Spleen (tissue), 7 donors: ENCODE data around the gene CST9L.

Source experiments
- POLR2AphosphoS5 ChIP-seq, 3 donors: sonication (generic); formaldehyde crosslinking; IDR thresholded peaks; one replicate each; pipeline ENCODE4 v1.5.1; 2017; ENCODE audit warnings: antibody characterized with exemption in 3 of 3
- TF ChIP-seq, protein P1 (sequence below), 11 experiments: fragments of 200-600 bp in 7 of 11; fragments of 450-650 bp in 4 of 11; sonication (generic) in 4 of 11; IDR thresholded peaks in 8 of 11; conservative IDR thresholded peaks in 3 of 11; 1 replicate in 7 of 11; 2 replicates in 4 of 11; pipeline versions ENCODE4 v1.4.0 to v1.8.0; 2016 to 2021; ENCODE audit warnings: antibody characterized with exemption in 11 of 11, inconsistent platforms in 4 of 11, mild to moderate bottlenecking in 1 of 11
- donor health status: DM: no; HTN: no; CAD: no; lungs with moderate emphysema.
- donor health status: DM: no; HTN: no; CAD: no.
- donor health status: DM: no; HTN: no; CAD: no.

DNA sequence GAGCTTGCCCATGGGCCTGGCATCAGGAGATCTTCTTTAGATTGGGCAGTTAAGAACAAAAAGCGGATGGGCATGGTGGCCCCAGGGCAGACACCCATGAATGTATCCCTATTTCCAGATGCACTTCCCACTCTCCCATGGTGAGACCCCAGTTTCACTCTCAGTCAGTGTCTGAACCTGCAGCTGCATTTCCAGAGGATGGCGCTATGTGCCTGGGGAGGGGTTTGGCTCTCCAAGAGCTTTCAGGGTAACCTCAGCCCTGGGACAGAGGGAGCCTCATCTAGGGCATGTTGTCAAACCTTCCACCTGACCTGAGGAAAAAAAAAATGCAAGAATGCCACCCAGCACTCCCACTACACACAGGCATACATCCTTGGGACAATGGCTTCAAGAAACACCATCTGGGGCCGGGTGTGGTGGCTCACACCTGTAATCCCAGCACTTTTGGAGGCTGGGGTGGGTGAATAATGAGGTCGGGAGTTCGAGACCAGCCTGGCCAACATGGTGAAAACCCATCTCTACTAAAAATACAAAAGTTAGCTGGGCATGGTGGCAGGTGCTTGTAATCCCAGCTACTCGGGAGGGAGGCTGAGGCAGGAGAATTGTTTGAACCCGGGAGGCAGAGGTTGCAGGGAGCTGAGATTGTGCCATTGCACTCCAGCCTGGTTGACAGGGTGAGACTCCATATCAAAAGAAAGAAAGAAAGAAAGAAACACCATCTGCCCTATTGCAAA, 1.9 kb downstream of the CST9L start:
- TF ChIP-seq, protein P1, sequence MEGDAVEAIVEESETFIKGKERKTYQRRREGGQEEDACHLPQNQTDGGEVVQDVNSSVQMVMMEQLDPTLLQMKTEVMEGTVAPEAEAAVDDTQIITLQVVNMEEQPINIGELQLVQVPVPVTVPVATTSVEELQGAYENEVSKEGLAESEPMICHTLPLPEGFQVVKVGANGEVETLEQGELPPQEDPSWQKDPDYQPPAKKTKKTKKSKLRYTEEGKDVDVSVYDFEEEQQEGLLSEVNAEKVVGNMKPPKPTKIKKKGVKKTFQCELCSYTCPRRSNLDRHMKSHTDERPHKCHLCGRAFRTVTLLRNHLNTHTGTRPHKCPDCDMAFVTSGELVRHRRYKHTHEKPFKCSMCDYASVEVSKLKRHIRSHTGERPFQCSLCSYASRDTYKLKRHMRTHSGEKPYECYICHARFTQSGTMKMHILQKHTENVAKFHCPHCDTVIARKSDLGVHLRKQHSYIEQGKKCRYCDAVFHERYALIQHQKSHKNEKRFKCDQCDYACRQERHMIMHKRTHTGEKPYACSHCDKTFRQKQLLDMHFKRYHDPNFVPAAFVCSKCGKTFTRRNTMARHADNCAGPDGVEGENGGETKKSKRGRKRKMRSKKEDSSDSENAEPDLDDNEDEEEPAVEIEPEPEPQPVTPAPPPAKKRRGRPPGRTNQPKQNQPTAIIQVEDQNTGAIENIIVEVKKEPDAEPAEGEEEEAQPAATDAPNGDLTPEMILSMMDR (IDR thresholded peaks at IDR 0.05 in 8 of 11, conservative IDR thresholded peaks at IDR 0.05 in 3 of 11), result no peak
- TF ChIP-seq POLR2AphosphoS5 (IDR thresholded peaks at IDR 0.05), result no peak
